Activated CD8-positive, alpha-beta memory T cell treated with anti-CD3 and anti-CD28 coated beads for 4 hours (primary cell): ENCODE data around the gene NXPE4.

Experiments used
- DNase-seq, 2 donors: peaks; one replicate each; pipeline ENCODE4 v3.0.0-alpha.2; 2020; ENCODE audit warnings: low read depth in 2 of 2

NXPE4 gene

GRCh38 chr11:114559425-114560310 lies 35.9 kb downstream of the NXPE4 start, which contains the start of gene NXPE1:
NXPE1 (minus strand) TSS chr11:114559881; CDS start chr11:114551201, 8,680 bp downstream.
- DNase-seq = no peak

DNA sequence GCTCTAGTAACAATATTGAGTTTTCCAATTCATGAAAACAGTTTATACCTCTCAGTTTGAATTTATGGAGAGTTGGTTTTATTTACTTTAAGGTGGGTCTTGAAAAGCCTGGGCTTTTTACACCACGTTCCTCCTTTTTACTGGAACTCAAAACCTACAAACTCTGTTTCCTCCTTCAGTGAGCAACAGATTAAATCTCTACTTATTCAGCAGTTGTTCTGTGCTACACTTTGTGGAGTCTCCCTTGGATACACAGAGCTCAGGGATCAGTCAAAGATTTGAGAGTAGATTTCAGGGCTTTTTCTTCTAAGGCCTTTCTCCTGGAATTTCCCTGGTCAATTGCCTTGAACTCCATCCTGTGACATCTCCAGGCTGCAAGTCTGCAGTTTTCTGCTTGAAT lies 39.5 kb downstream of the NXPE4 start:
- no peak for DNase-seq

- DNase-seq = no peak
Measured at GRCh38 chr11:114553642-114554041, 41.9 kb downstream of the NXPE4 start.

DNA sequence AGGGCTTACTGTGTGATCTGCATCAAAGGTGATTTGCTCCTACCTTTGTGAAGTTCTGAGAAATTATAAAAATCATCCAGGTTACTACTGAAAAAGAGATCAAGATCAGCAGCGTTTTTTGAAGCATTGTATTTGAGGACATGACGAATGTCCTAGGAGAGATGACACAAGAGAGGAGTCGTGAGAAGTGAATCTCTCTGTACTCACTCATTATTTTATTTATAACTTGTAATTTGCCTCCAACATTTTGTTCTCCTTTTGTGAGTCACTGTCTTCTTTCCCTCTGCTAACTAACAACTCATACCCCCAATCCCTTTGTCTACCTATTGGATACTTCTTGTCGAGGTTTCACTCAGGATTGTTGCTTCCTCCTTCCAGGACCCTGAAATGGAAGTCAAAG lies 44.5 kb downstream of the NXPE4 start:
- no peak for DNase-seq

- DNase-seq = no peak
Measured at GRCh38 chr11:114525682-114526081, 69.9 kb downstream of the NXPE4 start.

GRCh38 chr11:114524122-114524521 lies 71.5 kb downstream of the NXPE4 start:
- no peak for DNase-seq

- no peak for DNase-seq
Measured at GRCh38 chr11:114522818-114523217, 72.8 kb downstream of the NXPE4 start.
